Prostate gland (tissue), 2 donors: ENCODE measurements around the gene HNRNPC. TPM values are rescaled to one million over a fixed set of nuclear protein-coding genes. Genes with fewer than 3 reads are reported as not detected.
"Not testable (repeated sequence)": the region's sequence is repeated elsewhere in the genome, so short reads cannot be mapped to it uniquely, and the experiment has no call there.

Experiments used
- DNase-seq: peaks from one replicate; pipeline ENCODE4 v3.0.0-alpha.2; 2019; ENCODE audit warnings: low spot score
- H3K27ac ChIP-seq, 2 donors: fragments of 200-600 bp; sonication (generic); 2 replicates each; pipeline ENCODE4 v1.5.1; 2017 to 2019
- H3K27me3 ChIP-seq: fragments of 200-600 bp; sonication (generic); replicated peaks from 2 replicates; pipeline ENCODE4 v1.5.1; 2019; ENCODE audit not compliant: insufficient read depth
- H3K36me3 ChIP-seq, 2 donors: fragments of 200-600 bp; sonication (generic); 1 replicate in 1 of 2; 2 replicates in 1 of 2; pipeline versions ENCODE4 v1.5.1 to v1.8.1; 2017 to 2019
- H3K4me1 ChIP-seq: fragments of 200-600 bp; sonication (generic); replicated peaks from 2 replicates; pipeline ENCODE4 v1.5.1; 2019
- H3K4me3 ChIP-seq, 2 donors: fragments of 200-600 bp; sonication (generic); 2 replicates each; pipeline ENCODE4 v1.5.1; 2017 to 2019
- H3K9me3 ChIP-seq: fragments of 200-600 bp; sonication (generic); 2 replicates; pipeline ENCODE4 v1.5.1; 2017
- CTCF ChIP-seq, 4 experiments: fragments of 200-600 bp in 2 of 4; fragments of 450-650 bp in 2 of 4; sonication (generic) in 2 of 4; IDR thresholded peaks; 1 replicate in 3 of 4; 2 replicates in 1 of 4; pipeline ENCODE4 v1.5.1; 2016 to 2019; ENCODE audit warnings: antibody characterized with exemption in 4 of 4, mild to moderate bottlenecking in 2 of 4, moderate library complexity in 2 of 4
- POLR2A ChIP-seq: fragments of 450-650 bp; IDR thresholded peaks from one replicate; pipeline ENCODE4 v1.6.1; 2016; ENCODE audit warnings: antibody characterized with exemption, mild to moderate bottlenecking
- POLR2AphosphoS5 ChIP-seq: sonication (generic); formaldehyde crosslinking; IDR thresholded peaks from one replicate; pipeline ENCODE4 v1.6.1; 2017; ENCODE audit warnings: antibody characterized with exemption
- whole genome bisulfite sequencing: methylation state at CpG from one replicate; pipeline ENCODE4 v1.1.5; 2018; 5-methylcytosine and 5-hydroxymethylcytosine counted together
- intact Hi-C: fragments of 100-400 bp; cut with DNase I; formaldehyde crosslinking; loops from one replicate; pipeline ENCODE4 v1.14.2; 2022
- total RNA-seq, 2 donors: library from RNA; depleted of rRNA; stranded (reverse); fragments of >200 nt; gene quantifications; one replicate each; pipeline ENCODE4 v1.1.0, GENCODE V29; 2016

The HNRNPC gene
- total RNA-seq, 2 donors from 2014 or later = 411 to 423 TPM

GRCh38 chr14:21229821-21230220, 39.4 kb downstream of the HNRNPC start:
- H3K4me1 ChIP-seq = peaks cover 9% of the 10 kb centered on the region
- no peaks in the 10 kb centered on the region for H3K9me3 ChIP-seq
- 64% methylated on average over 5 of the region's 5 CpGs for WGBS
- DNase-seq = no peak
- H3K27me3 ChIP-seq = no peaks in the 10 kb centered on the region
- H3K36me3 ChIP-seq = no peaks in the 10 kb centered on the region
- no peak overlapping the region for H3K4me3 ChIP-seq
- TF ChIP-seq CTCF (IDR thresholded peaks at IDR 0.05) (no peak), POLR2A (no peak), POLR2AphosphoS5 (no peak)
- intact Hi-C loops = no loop called here
- H3K27ac ChIP-seq = no peak overlapping the region

GRCh38 chr14:21227981-21228380, 41.3 kb downstream of the HNRNPC start:
- Histone ChIP-seq H3K27me3 (no peaks in the 10 kb centered on the region), H3K4me3 (no peak overlapping the region), H3K36me3 (no peaks in the 10 kb centered on the region), H3K9me3 (no peaks in the 10 kb centered on the region), H3K4me1 (peaks cover 6% of the 10 kb centered on the region), H3K27ac (no peak overlapping the region)
- WGBS = 90% methylated on average over 1 of the region's 1 CpG
- intact Hi-C loops = no loop called here
- no peak for TF ChIP-seq CTCF (IDR thresholded peaks at IDR 0.05)
- TF ChIP-seq POLR2A = no peak
- TF ChIP-seq POLR2AphosphoS5 = no peak
- DNase-seq = no peak

- peaks cover 5% of the 10 kb centered on the region for H3K4me1 ChIP-seq
- H3K9me3 ChIP-seq = no peaks in the 10 kb centered on the region
- DNase-seq = no peak
- no peaks in the 10 kb centered on the region for H3K36me3 ChIP-seq
- whole genome bisulfite sequencing = 69% methylated on average over 5 of the region's 5 CpGs
- H3K27me3 ChIP-seq = no peaks in the 10 kb centered on the region
- TF ChIP-seq POLR2AphosphoS5 (no peak), CTCF (IDR thresholded peaks at IDR 0.05) (no peak), POLR2A (no peak)
- H3K4me3 ChIP-seq = no peak overlapping the region
- H3K27ac ChIP-seq = no peak overlapping the region
- intact Hi-C loops = no loop called here
Observed at GRCh38 chr14:21227150-21227549, 42.1 kb downstream of the HNRNPC start.

DNA sequence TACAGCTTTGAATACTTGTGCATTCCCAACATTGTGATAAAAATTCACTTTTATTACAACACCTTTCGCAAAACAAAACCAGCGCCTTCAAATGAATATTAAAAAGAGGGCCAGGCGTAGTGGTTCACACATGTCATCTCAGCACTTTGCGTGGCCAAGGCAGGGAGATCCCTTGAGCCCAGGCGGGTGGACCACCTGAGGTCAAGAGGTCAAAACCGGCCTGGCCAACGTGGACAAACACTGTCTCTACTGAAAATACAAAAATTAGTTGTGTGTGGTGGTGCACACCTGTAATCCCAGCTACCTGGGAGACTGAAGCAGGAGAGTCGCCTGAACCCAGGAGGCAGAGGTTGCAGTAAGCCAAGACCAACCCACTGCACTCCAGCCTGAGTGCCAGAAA, 42.8 kb downstream of the HNRNPC start:
- intact Hi-C loops = no loop called here
- Histone ChIP-seq H3K27me3 (no peaks in the 10 kb centered on the region), H3K27ac (no peak overlapping the region), H3K36me3 (no peaks in the 10 kb centered on the region), H3K4me1 (peaks cover 3% of the 10 kb centered on the region), H3K4me3 (no peak overlapping the region), H3K9me3 (no peaks in the 10 kb centered on the region)
- TF ChIP-seq POLR2A (no peak), CTCF (IDR thresholded peaks at IDR 0.05) (no peak), POLR2AphosphoS5 (no peak)
- 93% methylated on average over 8 of the region's 8 CpGs for WGBS
- DNase-seq = no peak

- H3K4me3 ChIP-seq, H3K27me3 ChIP-seq, DNase-seq, H3K4me1 ChIP-seq, H3K27ac ChIP-seq, intact Hi-C loops, H3K36me3 ChIP-seq, H3K9me3 ChIP-seq: not testable (repeated sequence)
- WGBS = 90% methylated on average over 7 of the region's 7 CpGs
Observed at GRCh38 chr14:21225164-21225563, 44.1 kb downstream of the HNRNPC start.
